GM19328 (cell line): ENCODE measurements around the gene PCDH9.

ENCODE experiments used
- ATAC-seq: cut with Tn5 transposase; IDR thresholded peaks from one replicate; pipeline ENCODE4 v1.9.1; 2021; ENCODE audit warnings: mild to moderate bottlenecking, moderate library complexity; ENCODE audit not compliant: unreplicated experiment

PCDH9 gene

DNA sequence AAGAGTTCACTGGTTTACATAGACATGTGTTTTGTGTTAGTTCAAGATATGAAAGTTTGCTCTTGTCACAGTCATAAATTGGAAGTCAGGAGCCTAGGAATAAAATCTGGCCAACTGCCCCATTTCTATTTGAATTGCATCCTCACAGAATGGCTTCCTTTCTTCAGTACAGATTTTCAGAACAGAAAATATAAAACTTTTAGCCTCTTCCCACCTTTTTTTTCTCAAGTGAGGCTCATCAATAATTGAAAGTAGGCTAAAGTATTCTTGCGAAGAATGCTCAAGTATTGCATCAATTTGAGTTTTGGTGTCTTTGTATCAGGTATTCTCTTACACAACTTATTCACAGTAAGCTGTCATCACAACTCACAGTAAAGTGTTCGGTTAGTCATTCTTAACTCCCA, 802.7 kb downstream of the PCDH9 start:
- no peak for ATAC-seq

- ATAC-seq, result no peak
These were observed 804.4 kb downstream of the PCDH9 start for GRCh38 chr13:66425741-66426140.

DNA sequence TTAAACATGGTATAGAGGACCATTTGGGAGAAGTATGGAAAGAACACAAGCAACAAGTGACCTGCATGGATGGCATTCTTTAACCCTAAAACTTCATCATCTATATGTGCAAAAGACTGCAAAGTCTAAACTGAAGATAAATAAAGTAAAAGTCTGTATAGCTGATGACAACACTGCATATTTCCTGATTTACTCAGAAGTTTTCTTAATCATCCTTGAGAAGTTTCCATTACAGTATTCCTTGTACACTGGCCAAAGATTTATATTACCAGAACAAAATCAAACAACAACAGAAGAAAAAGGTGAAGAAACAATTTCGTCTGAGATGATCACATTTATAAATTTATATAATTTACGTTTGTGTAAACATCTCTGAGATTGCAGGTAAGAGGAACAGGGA, 805.7 kb downstream of the PCDH9 start:
- ATAC-seq, result no peak

DNA sequence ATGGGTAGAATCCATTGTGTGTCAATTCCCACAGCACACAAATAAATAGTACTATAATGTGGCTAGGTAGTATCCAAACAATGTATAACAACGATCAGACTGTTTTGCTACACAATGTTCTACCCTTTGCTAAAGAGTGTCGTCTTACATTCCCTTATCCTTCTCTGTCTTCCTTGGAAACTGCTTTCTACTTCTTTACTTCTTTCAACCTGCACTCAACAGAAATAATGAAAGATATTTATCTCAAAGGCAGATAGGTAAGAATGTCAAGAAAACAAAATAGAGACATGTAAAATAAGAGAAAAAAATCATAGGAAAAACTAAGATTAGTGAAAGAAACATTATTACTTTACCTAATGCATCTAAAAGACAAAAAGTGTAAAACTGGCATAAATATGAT, 814.7 kb downstream of the PCDH9 start:
- no peak for ATAC-seq

GRCh38 chr13:66414066-66414800, 815.9 kb downstream of the PCDH9 start:
- ATAC-seq, result no peak

DNA sequence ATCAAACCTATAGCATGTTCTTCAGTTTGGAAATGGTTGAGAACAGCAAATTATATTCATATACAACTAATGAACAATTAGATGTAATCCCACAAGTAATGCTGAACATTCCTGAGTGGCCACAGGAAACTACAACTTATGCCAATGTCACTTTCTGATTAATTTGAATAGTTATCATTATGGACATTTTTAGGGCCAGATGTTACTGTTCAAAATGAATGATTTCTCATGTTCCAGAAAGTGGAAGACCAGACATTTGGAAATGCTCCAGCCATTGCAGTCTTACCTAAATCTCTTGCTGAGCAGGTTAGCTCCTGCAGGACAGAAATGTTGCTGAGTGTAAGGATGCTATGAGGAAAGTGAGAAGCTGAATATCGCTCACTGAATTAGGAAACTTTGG, 819.8 kb downstream of the PCDH9 start:
- no peak for ATAC-seq

GRCh38 chr13:66409542-66409941, 820.6 kb downstream of the PCDH9 start:
- ATAC-seq, result no peak

DNA sequence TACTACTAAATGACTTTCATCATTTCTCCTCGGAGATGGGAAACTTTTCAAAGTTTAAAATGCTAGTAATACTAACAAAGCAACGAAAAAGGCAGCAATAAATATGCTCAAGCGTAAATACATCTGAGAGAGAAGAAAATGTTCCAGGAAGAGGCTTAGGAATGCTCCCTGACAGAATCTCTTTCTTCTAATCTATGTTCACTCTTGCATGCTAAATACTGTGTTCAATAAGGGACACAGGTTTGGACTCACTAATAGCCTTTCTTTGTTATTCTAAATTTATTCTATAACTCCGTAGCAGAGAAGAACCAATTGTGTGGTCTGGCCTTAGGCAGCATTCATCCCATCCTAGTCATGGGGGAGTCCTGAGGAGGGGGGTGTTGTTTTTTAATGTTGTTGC, 823.0 kb downstream of the PCDH9 start:
- ATAC-seq, result no peak

DNA sequence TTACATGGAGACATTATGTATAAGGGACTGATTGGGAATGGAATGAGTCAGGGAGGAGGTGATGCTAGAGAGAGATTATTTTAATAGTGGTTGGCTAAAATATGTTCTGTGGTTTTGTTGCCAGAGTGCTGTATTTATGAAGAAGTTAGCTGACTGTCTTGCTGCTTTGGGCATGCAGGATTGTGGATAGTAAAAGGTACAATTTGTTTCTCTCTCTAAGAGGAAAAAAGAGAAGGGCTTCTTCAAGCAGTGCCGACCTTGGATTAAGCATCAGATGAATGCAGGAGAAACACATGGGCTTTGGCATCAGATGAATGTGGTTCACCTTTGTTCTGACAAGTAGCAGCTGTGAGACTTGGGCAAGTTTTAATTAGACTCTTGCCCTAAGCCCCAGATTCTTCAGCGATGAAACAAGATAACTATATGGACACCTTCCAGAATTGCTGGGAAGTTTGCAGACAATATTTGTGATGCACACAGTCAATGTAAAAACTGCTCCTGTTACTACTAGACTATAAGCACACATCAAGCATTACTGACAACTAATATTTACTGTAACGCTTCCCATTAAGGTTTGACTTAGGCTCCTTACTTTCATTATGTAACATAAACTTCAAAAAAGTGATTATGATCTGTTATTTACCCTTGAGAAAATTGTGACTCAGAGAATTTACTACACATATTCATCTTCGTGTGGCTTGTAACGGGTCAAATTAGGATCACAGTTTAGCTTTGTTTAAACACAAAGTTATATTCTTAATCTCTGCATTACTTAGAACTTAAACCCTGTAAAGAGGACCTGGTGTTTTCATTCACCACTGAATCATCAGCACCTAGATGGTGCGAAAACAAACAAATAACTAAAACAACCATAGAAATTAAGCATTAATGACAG, 824.0 kb downstream of the PCDH9 start:
- no peak for ATAC-seq

DNA sequence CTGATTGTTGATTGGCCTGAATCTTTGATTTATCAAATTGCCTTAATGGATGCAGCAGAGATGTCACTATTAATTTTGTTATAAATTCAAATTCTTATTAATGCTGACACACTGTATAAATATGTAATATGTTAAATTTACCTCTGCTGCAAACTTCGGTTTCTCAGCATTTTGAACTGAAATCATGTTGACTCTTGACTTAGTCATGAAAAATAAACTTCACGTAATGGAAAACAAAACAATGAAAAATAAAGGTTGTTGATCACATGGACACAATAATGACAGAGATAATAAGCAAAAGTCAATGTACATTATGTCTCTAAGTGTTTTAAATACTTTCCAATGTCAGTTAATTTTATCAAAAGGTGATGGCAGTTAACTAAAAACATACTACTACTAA, 827.6 kb downstream of the PCDH9 start:
- ATAC-seq, result no peak

GRCh38 chr13:66402066-66402465, 828.1 kb downstream of the PCDH9 start:
- no peak for ATAC-seq

DNA sequence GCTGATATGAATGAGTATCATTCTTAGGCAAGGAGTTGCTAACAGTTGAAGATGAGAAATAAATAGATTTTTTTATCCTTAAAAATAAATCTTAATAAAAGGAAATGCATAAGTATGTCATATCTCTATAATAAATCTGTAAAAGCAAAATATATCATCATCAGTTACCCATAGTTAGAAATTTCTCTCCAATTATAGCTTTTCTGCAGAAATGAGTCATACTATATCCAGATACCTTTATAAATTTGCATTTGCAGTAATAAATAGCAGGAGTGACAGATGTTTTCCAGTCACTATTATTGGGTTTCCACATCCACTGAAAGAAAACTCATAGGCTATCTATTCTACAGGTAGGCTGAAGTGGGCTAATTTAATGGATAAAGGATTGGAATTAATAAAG, 829.8 kb downstream of the PCDH9 start:
- no peak for ATAC-seq

- no peak for ATAC-seq
These were observed 830.3 kb downstream of the PCDH9 start for GRCh38 chr13:66399873-66400272.

- no peak for ATAC-seq
These were observed 833.0 kb downstream of the PCDH9 start for GRCh38 chr13:66397133-66397532.

DNA sequence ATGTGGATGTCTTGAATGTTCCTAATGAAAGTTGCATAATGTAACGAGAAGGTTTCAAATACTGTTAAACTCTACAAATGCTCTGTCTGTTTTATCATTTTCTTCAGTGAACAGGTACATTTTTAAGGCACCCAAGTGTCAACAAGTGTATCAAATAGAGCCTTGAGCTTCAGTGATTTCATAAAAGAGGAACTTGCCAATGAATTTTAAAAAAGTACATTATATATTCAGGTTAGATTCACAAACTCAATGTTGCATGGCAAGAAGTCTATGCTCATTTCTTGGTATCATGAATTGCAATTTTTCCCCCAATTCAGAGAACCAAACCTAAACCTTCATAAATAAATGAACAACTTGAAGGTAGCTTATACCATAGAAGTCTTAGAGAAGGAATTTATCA, 838.8 kb downstream of the PCDH9 start:
- no peak for ATAC-seq

GRCh38 chr13:66378894-66379293, 851.2 kb downstream of the PCDH9 start:
- ATAC-seq, result no peak

DNA sequence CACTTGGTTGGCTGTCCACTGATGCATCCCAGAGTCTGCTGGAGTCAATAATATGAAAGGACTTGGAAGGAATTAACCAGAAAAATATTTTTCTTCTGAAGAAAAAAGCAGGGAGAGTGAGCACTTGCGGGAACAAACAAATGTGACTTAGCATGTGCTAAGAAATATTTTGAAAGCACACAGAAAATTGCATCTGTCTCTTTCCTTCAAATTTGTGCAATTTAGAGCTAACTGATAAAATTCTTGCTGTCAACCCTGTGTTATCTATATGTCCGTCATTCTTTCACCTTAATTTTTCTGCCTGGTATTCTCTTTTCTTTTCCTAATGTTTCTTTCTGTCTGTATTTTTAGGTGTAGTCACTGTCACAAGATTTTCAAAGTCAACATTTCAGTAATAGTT, 852.6 kb downstream of the PCDH9 start:
- no peak for ATAC-seq

GRCh38 chr13:66375756-66376155, 854.4 kb downstream of the PCDH9 start:
- no peak for ATAC-seq

DNA sequence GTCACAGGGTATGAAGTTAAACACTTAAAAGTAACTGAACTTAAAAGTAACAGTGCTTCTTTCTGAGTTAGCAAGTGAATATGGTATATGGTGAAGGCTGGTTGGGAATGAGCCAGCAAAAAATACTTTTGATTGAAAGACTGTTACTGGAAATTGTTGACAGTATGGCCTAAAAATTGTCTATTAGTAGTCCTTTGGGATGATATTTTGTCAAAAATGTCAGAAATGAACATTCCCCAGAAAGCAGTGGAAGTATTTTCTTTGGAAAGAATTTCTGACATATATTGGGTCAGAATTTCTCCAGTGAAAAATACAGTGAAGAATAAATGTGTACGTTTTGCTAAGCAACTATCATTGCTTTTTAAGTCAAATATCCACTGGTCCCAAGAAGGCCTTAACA, 860.5 kb downstream of the PCDH9 start:
- ATAC-seq, result no peak

- ATAC-seq, result no peak
These were observed 862.8 kb downstream of the PCDH9 start for GRCh38 chr13:66367356-66367755.

- ATAC-seq, result no peak
These were observed 865.0 kb downstream of the PCDH9 start for GRCh38 chr13:66365101-66365500.

GRCh38 chr13:66364346-66364745, 865.8 kb downstream of the PCDH9 start:
- no peak for ATAC-seq
